Transverse colon (tissue), 3 donors: Measurements from ENCODE around the gene SPACA4.

Experiments
- POLR2A ChIP-seq: fragments of 450-650 bp; IDR thresholded peaks from one replicate; pipeline ENCODE4 v1.6.1; 2016; ENCODE audit warnings: antibody characterized with exemption, mild to moderate bottlenecking, moderate library complexity
- TF ChIP-seq, protein P1 (sequence below), 5 experiments: fragments of 200-600 bp in 3 of 5; fragments of 450-650 bp in 2 of 5; sonication (generic) in 3 of 5; IDR thresholded peaks; 1 replicate in 2 of 5; 2 replicates in 3 of 5; pipeline ENCODE4 v1.5.1; 2016 to 2017; ENCODE audit warnings: antibody characterized with exemption in 5 of 5, inconsistent platforms in 3 of 5, mild to moderate bottlenecking in 2 of 5, moderate library complexity in 1 of 5

DNA sequence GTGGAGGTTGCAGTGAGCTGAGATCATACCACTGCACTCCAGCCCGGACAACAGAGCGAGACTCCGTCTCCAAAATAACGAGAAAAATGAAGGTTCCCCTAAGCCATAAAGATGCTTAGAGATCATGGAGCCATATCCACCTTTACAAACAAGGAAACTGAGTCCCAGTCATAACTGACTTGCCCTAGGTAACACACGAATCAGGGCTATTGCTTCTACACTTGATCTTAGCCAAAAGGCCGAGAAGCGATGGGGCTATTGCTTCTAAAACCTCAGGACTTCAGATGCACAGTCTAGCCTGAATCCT lies 27.4 kb downstream of the SPACA4 start:
- TF ChIP-seq, protein P1, sequence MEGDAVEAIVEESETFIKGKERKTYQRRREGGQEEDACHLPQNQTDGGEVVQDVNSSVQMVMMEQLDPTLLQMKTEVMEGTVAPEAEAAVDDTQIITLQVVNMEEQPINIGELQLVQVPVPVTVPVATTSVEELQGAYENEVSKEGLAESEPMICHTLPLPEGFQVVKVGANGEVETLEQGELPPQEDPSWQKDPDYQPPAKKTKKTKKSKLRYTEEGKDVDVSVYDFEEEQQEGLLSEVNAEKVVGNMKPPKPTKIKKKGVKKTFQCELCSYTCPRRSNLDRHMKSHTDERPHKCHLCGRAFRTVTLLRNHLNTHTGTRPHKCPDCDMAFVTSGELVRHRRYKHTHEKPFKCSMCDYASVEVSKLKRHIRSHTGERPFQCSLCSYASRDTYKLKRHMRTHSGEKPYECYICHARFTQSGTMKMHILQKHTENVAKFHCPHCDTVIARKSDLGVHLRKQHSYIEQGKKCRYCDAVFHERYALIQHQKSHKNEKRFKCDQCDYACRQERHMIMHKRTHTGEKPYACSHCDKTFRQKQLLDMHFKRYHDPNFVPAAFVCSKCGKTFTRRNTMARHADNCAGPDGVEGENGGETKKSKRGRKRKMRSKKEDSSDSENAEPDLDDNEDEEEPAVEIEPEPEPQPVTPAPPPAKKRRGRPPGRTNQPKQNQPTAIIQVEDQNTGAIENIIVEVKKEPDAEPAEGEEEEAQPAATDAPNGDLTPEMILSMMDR (IDR thresholded peaks at IDR 0.05), result no peak
- no peak for TF ChIP-seq POLR2A
